Neural crest cell (in vitro differentiated cells): ENCODE measurements around the gene PRKRIP1. TPM values are rescaled to one million over a fixed set of nuclear protein-coding genes. Genes with fewer than 3 reads are reported as not detected.
A peak's percentile ranks its signal among the peaks of the same experiment; 100 is the strongest.
"Not testable (repeated sequence)": the region's sequence is repeated elsewhere in the genome, so short reads cannot be mapped to it uniquely, and the experiment has no call there.

ENCODE experiments used
- DNase-seq: peaks from one replicate; pipeline ENCODE4 v3.0.0; 2021; ENCODE audit warnings: low read depth, mixed read lengths, low spot score
- H3K27ac Mint-ChIP-seq: one replicate; pipeline ENCODE4 v1.8.0; 2021; ENCODE audit warnings: mild to moderate bottlenecking, mixed read lengths; ENCODE audit not compliant: unreplicated experiment
- H3K27me3 Mint-ChIP-seq: 2 replicates; pipeline ENCODE4 v1.8.0; 2021; ENCODE audit warnings: low read depth, mild to moderate bottlenecking, mixed read lengths
- H3K36me3 Mint-ChIP-seq: 2 replicates; pipeline ENCODE4 v1.8.0; 2021; ENCODE audit warnings: low read depth, mild to moderate bottlenecking, mixed read lengths
- H3K4me1 Mint-ChIP-seq: 2 replicates; pipeline ENCODE4 v1.8.0; 2021; ENCODE audit warnings: mixed read lengths
- H3K4me3 Mint-ChIP-seq: one replicate; pipeline ENCODE4 v1.8.0; 2021; ENCODE audit warnings: mild to moderate bottlenecking, mixed read lengths
- H3K9me3 Mint-ChIP-seq: 2 replicates; pipeline ENCODE4 v1.8.0; 2021; ENCODE audit warnings: mixed read lengths
- microRNA-seq: library from miRNA; unstranded; fragments of <30 nt; microRNA quantifications from one replicate; pipeline ENCODE4, GENCODE V29; 2020
- total RNA-seq: library from RNA; stranded (reverse); gene quantifications from 2 replicates; pipeline ENCODE4 v1.2.1, GENCODE V29; 2021
- TF ChIP-seq, protein P1 (sequence below): fragments of 200-600 bp; sonication (generic); conservative IDR thresholded peaks from 2 replicates; pipeline ENCODE4 v1.5.0; 2021; ENCODE audit warnings: antibody characterized with exemption, mild to moderate bottlenecking

Gene PRKRIP1
- total RNA-seq, 1 donor from 2014 or later: 41.9 TPM

DNA sequence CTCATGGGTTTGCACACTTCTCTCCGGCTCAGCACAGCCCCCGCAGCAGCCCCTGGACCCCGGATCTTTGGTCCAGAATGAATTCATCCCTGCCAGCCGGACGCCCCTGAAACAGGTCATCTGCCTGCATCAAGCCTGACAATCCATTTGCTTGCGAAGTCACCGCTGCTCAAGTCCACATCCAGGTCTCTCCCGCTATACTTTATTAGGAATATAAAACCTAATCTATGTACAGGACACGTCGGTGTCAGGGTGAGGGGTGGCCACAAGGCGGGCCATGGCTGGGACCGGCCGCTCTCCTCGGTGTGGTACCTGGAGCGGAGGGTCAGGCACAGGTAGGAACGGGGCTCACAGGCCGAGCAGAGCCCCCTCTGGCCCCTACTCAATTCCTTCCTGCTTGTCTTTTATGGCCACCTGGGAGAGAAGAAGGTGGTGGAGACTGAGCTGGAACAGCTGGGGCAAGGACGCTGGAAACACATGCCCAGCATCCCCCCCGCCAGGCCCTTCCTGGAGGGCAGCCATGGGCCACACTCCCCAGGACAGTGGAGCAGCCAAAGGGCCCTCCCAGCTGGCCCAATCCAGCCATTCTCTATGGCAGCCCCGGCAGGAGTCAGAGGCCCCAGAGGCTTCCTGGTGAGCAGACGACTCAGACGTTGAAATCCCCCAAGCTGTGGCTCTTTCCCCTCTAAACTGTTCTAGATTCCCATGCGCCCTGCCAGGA is 77.3 kb downstream of the PRKRIP1 start:
- Mint-ChIP-seq H3K4me1 (no peaks in the 10 kb centered on the region), H3K27me3 (no peaks in the 10 kb centered on the region), H3K36me3 (no peaks in the 10 kb centered on the region), H3K27ac (no peak overlapping the region), H3K4me3 (no peak overlapping the region), H3K9me3 (no peaks in the 10 kb centered on the region)
- no peak for DNase-seq
- TF ChIP-seq, protein P1, sequence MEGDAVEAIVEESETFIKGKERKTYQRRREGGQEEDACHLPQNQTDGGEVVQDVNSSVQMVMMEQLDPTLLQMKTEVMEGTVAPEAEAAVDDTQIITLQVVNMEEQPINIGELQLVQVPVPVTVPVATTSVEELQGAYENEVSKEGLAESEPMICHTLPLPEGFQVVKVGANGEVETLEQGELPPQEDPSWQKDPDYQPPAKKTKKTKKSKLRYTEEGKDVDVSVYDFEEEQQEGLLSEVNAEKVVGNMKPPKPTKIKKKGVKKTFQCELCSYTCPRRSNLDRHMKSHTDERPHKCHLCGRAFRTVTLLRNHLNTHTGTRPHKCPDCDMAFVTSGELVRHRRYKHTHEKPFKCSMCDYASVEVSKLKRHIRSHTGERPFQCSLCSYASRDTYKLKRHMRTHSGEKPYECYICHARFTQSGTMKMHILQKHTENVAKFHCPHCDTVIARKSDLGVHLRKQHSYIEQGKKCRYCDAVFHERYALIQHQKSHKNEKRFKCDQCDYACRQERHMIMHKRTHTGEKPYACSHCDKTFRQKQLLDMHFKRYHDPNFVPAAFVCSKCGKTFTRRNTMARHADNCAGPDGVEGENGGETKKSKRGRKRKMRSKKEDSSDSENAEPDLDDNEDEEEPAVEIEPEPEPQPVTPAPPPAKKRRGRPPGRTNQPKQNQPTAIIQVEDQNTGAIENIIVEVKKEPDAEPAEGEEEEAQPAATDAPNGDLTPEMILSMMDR: no peak

DNA sequence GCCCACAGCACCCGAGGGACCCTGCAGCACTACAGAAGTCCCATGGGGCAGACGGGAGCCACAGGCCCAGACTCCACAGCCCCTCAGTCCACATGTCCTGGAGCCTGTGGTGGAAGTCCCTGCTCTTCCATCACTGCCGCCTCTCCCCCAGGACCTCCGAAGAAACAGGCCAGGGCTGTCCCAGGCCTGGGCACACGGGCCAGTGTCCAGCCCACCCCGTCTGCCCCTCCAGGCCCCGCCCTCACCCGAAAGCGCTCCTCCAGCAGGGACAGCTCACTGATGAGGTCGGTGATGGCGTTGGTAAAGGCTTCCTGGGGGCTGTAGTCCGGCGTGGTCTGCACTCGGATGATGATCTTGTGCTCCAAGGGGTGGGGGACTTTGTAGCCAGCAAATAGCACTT is 78.0 kb downstream of the PRKRIP1 start:
- not testable (repeated sequence) for H3K27me3 Mint-ChIP-seq, H3K9me3 Mint-ChIP-seq, DNase-seq, H3K27ac Mint-ChIP-seq, H3K4me3 Mint-ChIP-seq, H3K36me3 Mint-ChIP-seq, H3K4me1 Mint-ChIP-seq

DNA sequence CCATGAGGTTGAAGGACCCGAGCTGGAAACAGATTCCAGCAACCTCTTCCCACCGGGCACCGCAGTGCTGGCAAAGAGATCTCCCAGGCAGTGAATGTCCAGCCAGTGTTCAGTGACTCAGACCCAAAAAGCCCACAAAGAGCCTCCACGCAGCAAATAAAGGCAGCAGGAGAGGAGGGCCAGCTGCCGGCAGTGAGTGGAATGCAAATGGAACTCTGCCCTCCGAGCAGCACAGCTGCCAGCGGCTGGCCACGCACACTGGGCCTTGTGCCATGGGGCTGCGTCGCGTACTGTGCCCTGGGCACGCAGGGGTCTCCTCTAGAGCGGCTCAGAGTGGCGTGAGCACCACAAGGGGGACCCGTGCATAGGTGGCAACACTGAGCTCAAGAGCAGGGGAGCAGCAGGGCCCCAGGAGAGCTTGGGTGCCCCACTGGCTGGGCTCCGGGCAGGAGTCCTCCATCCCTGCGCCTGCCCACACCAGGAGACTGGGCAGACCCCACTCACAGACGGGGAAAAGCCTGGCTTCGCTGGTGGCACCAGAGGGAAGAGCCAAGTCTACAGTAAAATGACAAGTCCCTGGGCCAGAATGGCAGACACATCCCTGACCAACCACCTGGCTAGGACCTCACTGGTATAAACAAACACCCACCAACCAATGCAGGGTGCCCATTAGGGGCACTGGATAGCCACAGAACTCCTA is 78.7 kb downstream of the PRKRIP1 start:
- H3K9me3 Mint-ChIP-seq, H3K4me1 Mint-ChIP-seq, H3K27me3 Mint-ChIP-seq, H3K27ac Mint-ChIP-seq, DNase-seq, H3K36me3 Mint-ChIP-seq, H3K4me3 Mint-ChIP-seq: not testable (repeated sequence)

Small RNAs within 50 kb of the gene (microRNA-seq; reads per million reads assigned to microRNA genes)
- gene MIR4467 (not detected), gene MIR5090 (9.5 reads per million, percentile 17 among the genes with 10 or more reads in this experiment), gene MIR548O (not detected)

Other genes with a start within 250 kb of the PRKRIP1 start
- gene SH2B2, start 109.5 kb upstream of the PRKRIP1 start, total RNA-seq: 13.3 and 16.4 TPM in 2 replicates
- not detected in 2 replicates for gene SPDYE6, start 39.9 kb upstream of the PRKRIP1 start, total RNA-seq
- gene ORAI2, start 37.2 kb downstream of the PRKRIP1 start, total RNA-seq: 48.5 and 51.3 TPM in 2 replicates
- 16.9 and 20.6 TPM in 2 replicates for gene ALKBH4, start 68.5 kb downstream of the PRKRIP1 start, total RNA-seq
- gene LRWD1, start 68.6 kb downstream of the PRKRIP1 start, total RNA-seq: 36.7 and 43.2 TPM in 2 replicates
- 61.1 and 62.1 TPM in 2 replicates for gene POLR2J, start 82.6 kb downstream of the PRKRIP1 start, total RNA-seq
- gene RASA4B, start 121.4 kb downstream of the PRKRIP1 start, total RNA-seq: 4.5 and 7.2 TPM in 2 replicates
- gene UPK3BL2, start 147.3 kb downstream of the PRKRIP1 start, total RNA-seq: 6.7 and 8.6 TPM in 2 replicates
- not detected in 2 replicates for gene SPDYE2, start 154.9 kb downstream of the PRKRIP1 start, total RNA-seq
- gene POLR2J3, start 176.2 kb downstream of the PRKRIP1 start, total RNA-seq: 24.2 and 27.6 TPM in 2 replicates
- gene RASA4, start 220.4 kb downstream of the PRKRIP1 start, total RNA-seq: 13.6 and 18.9 TPM in 2 replicates
- 14.5 and 17.3 TPM in 2 replicates for gene UPK3BL1, start 246.4 kb downstream of the PRKRIP1 start, total RNA-seq